GM21529 (cell line): Measurements from ENCODE around the gene RGL2.
"Not testable (repeated sequence)": the region's sequence is repeated elsewhere in the genome, so short reads cannot be mapped to it uniquely, and the experiment has no call there.

Experiments used
- ATAC-seq: cut with Tn5 transposase; IDR thresholded peaks from one replicate; pipeline ENCODE4 v1.9.1; 2021; ENCODE audit not compliant: unreplicated experiment

RGL2 gene

GRCh38 chr6:33294086-33294823 is 4.5 kb downstream of the RGL2 start:
- no peak for ATAC-seq

- no peak for ATAC-seq
These were observed 5.6 kb downstream of the RGL2 start for GRCh38 chr6:33292996-33293682.

GRCh38 chr6:33290459-33290858 is 8.3 kb downstream of the RGL2 start:
- ATAC-seq: no peak

GRCh38 chr6:33289784-33290315 is 8.9 kb downstream of the RGL2 start:
- peak; percentile 11 for ATAC-seq

GRCh38 chr6:33288921-33289783 is 9.6 kb downstream of the RGL2 start, which contains the start of the genes PFDN6 and WDR46:
Gene PFDN6, plus strand, starts transcription at chr6:33289601. Its CDS starts 256 bp downstream, at chr6:33289857.
Gene WDR46, minus strand, starts transcription at chr6:33289239. Its CDS starts 69 bp downstream, at chr6:33289170.
- ATAC-seq: peak; percentile 84

- ATAC-seq: no peak
These were observed 10.4 kb downstream of the RGL2 start for GRCh38 chr6:33288141-33288920.

GRCh38 chr6:33286946-33287914 is 11.5 kb downstream of the RGL2 start:
- ATAC-seq: no peak

- ATAC-seq: not testable (repeated sequence)
These were observed 13.5 kb downstream of the RGL2 start for GRCh38 chr6:33285214-33285613.

- no peak for ATAC-seq
These were observed 18.2 kb downstream of the RGL2 start for GRCh38 chr6:33280539-33280938.

- ATAC-seq: no peak
These were observed 18.7 kb downstream of the RGL2 start for GRCh38 chr6:33279971-33280511.

GRCh38 chr6:33279257-33279695 is 19.5 kb downstream of the RGL2 start:
- no peak for ATAC-seq

- ATAC-seq: no peak
These were observed 19.9 kb downstream of the RGL2 start for GRCh38 chr6:33278810-33279209.

GRCh38 chr6:33278392-33278741 is 20.4 kb downstream of the RGL2 start:
- no peak for ATAC-seq

GRCh38 chr6:33277663-33278391 is 20.9 kb downstream of the RGL2 start:
- no peak for ATAC-seq

- peak; percentile 53 for ATAC-seq
These were observed 21.7 kb downstream of the RGL2 start, which contains the start of gene B3GALT4 for GRCh38 chr6:33276864-33277662. Gene B3GALT4, plus strand, starts transcription at chr6:33277123. Its CDS starts 297 bp downstream, at chr6:33277420.

GRCh38 chr6:33276581-33276863 is 22.2 kb downstream of the RGL2 start:
- ATAC-seq: no peak

GRCh38 chr6:33275795-33276580 is 22.8 kb downstream of the RGL2 start:
- not testable (repeated sequence) for ATAC-seq
